Measurements from ENCODE around the gene GRHPR.

Gene GRHPR

DNA sequence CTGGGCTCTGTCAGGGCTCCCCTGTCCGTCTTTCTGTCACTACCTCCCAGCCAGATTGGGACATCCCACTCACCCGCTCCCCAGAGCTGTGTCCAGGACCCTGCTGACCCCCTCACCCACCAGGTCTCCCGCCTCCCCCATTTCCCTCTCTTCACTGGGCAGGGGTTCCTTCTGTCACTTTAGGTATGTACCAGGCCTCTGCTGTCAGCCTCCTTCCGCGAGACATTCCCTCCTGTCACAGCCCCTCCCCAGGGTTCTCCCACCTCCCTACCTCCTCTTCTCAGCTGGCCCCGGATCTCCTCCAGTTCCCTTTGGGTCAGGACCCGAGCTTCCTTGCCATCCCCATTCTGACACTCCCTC lies 63.7 kb downstream of the GRHPR start:
- DNase-seq, result no peak

Data from hematopoietic multipotent progenitor cell treated with erythropoietin and hydrocortisone succinate and interleukin-3 and kit ligand, for 4 days (in vitro differentiated cells).